ENCODE measurements around the gene LRCH4.

DNA sequence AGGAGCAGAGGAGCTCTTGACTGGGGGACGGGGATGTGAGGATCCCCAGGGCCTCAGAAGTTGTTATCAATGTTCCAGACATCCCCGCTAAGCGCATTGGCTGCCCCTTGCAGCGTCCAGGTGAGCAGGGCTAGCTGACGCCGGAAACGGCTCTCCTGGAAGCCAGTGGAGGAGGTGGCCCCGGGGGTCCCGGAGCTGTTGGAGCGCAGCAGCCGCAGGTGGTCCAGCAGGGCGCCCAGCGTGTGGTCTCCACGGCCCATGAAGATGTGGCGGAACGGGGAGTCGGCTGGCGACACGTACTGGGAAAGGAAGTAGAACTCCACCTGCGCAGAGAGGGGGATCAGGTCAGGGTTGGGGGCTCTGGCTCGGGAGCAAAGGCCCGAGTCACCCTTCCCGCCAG is 34.9 kb upstream of the LRCH4 start:
- TF ChIP-seq, protein P1, sequence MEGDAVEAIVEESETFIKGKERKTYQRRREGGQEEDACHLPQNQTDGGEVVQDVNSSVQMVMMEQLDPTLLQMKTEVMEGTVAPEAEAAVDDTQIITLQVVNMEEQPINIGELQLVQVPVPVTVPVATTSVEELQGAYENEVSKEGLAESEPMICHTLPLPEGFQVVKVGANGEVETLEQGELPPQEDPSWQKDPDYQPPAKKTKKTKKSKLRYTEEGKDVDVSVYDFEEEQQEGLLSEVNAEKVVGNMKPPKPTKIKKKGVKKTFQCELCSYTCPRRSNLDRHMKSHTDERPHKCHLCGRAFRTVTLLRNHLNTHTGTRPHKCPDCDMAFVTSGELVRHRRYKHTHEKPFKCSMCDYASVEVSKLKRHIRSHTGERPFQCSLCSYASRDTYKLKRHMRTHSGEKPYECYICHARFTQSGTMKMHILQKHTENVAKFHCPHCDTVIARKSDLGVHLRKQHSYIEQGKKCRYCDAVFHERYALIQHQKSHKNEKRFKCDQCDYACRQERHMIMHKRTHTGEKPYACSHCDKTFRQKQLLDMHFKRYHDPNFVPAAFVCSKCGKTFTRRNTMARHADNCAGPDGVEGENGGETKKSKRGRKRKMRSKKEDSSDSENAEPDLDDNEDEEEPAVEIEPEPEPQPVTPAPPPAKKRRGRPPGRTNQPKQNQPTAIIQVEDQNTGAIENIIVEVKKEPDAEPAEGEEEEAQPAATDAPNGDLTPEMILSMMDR (IDR thresholded peaks at IDR 0.05; ENCODE audit: insufficient read depth, low read length, poor library complexity, severe bottlenecking) = no peak
- TF ChIP-seq EZH2phosphoT487 (conservative IDR thresholded peaks at IDR 0.05; ENCODE audit: low read length) = no peak

Data from SU-DHL-6 (cell line).